ENCODE measurements around the gene RSRC2.
"Not testable (repeated sequence)": the region's sequence is repeated elsewhere in the genome, so short reads cannot be mapped to it uniquely, and the experiment has no call there.

RSRC2 gene

GRCh38 chr12:122526683-122527477, at the start of gene RSRC2, which contains the start of gene KNTC1:
RSRC2 (minus strand) TSS chr12:122526936; CDS start chr12:122526853, 83 bp downstream.
KNTC1 (plus strand) TSS chr12:122527249; CDS start chr12:122530064, 2,815 bp downstream.
- DNase-seq: peak; percentile 99

GRCh38 chr12:122571821-122572220, 45.1 kb upstream of the RSRC2 start:
- DNase-seq: no peak

- DNase-seq: not testable (repeated sequence)
Measured at GRCh38 chr12:122570006-122570405, 43.3 kb upstream of the RSRC2 start.

GRCh38 chr12:122569288-122569687, 42.6 kb upstream of the RSRC2 start:
- DNase-seq: no peak

- DNase-seq: not testable (repeated sequence)
Measured at GRCh38 chr12:122566816-122567215, 40.1 kb upstream of the RSRC2 start.

GRCh38 chr12:122563361-122563760, 36.6 kb upstream of the RSRC2 start:
- no peak for DNase-seq

- no peak for DNase-seq
Measured at GRCh38 chr12:122560138-122560537, 33.4 kb upstream of the RSRC2 start.

- no peak for DNase-seq
Measured at GRCh38 chr12:122558745-122559641, 32.3 kb upstream of the RSRC2 start.

- no peak for DNase-seq
Measured at GRCh38 chr12:122547330-122547729, 20.6 kb upstream of the RSRC2 start.

GRCh38 chr12:122545855-122546254, 19.1 kb upstream of the RSRC2 start:
- no peak for DNase-seq

- DNase-seq: no peak
Measured at GRCh38 chr12:122544537-122544936, 17.8 kb upstream of the RSRC2 start.

- DNase-seq: no peak
Measured at GRCh38 chr12:122538496-122538895, 11.8 kb upstream of the RSRC2 start.

GRCh38 chr12:122537021-122537420, 10.3 kb upstream of the RSRC2 start:
- no peak for DNase-seq

GRCh38 chr12:122533856-122534255, 7.1 kb upstream of the RSRC2 start:
- no peak for DNase-seq

- DNase-seq: no peak
Measured at GRCh38 chr12:122528992-122529391, 2.3 kb upstream of the RSRC2 start.

- no peak for DNase-seq
Measured at GRCh38 chr12:122528582-122528981, 1.8 kb upstream of the RSRC2 start.

GRCh38 chr12:122527478-122527944, 775 bp upstream of the RSRC2 start:
- DNase-seq: peak; percentile 73

- DNase-seq: no peak
Measured at GRCh38 chr12:122523846-122524718, 2.7 kb downstream of the RSRC2 start.

- no peak for DNase-seq
Measured at GRCh38 chr12:122523280-122523679, 3.5 kb downstream of the RSRC2 start.

GRCh38 chr12:122520676-122521075, 6.1 kb downstream of the RSRC2 start:
- DNase-seq: no peak

- no peak for DNase-seq
Measured at GRCh38 chr12:122519418-122519817, 7.3 kb downstream of the RSRC2 start.

- no peak for DNase-seq
Measured at GRCh38 chr12:122518908-122519307, 7.8 kb downstream of the RSRC2 start.

GRCh38 chr12:122517877-122518276, 8.9 kb downstream of the RSRC2 start:
- DNase-seq: no peak
